Mucosa of rectum (tissue), 2 donors: Measurements from ENCODE around the gene PARD6B.
"Not testable (repeated sequence)": the region's sequence is repeated elsewhere in the genome, so short reads cannot be mapped to it uniquely, and the experiment has no call there.

Experiments
- H3K27ac ChIP-seq, 2 donors: one replicate each; pipeline ENCODE4 v1.7.0; 2013; ENCODE audit warnings: inconsistent platforms in 2 of 2, low read depth in 2 of 2, low read length in 2 of 2
- H3K27me3 ChIP-seq, 2 donors: one replicate each; pipeline ENCODE4 v1.7.0; 2013; ENCODE audit warnings: low read length in 2 of 2; ENCODE audit not compliant: control insufficient read depth in 2 of 2, insufficient read depth in 2 of 2
- H3K36me3 ChIP-seq, 2 donors: one replicate each; pipeline ENCODE4 v1.7.0; 2013; ENCODE audit warnings: low read length in 2 of 2; ENCODE audit not compliant: control insufficient read depth in 2 of 2, insufficient read depth in 2 of 2
- H3K4me1 ChIP-seq, 2 donors: one replicate each; pipeline ENCODE4 v1.7.0; 2013; ENCODE audit warnings: low read length in 2 of 2, mild to moderate bottlenecking in 1 of 2; ENCODE audit not compliant: control insufficient read depth in 2 of 2, insufficient read depth in 2 of 2
- H3K4me3 ChIP-seq, 2 donors: one replicate each; pipeline ENCODE4 v1.7.0; 2013; ENCODE audit warnings: low read length in 2 of 2
- H3K9ac ChIP-seq, 2 donors: one replicate each; pipeline ENCODE4 v1.7.0; 2013; ENCODE audit warnings: low read length in 2 of 2, low read depth in 1 of 2, mild to moderate bottlenecking in 1 of 2
- H3K9me3 ChIP-seq, 2 donors: one replicate each; pipeline ENCODE4 v1.7.0; 2013; ENCODE audit warnings: low read length in 2 of 2; ENCODE audit not compliant: control insufficient read depth in 2 of 2
- donor health status: healthy.
- donor health status: Normal muscosa, but diverticular disease.

Gene PARD6B

DNA sequence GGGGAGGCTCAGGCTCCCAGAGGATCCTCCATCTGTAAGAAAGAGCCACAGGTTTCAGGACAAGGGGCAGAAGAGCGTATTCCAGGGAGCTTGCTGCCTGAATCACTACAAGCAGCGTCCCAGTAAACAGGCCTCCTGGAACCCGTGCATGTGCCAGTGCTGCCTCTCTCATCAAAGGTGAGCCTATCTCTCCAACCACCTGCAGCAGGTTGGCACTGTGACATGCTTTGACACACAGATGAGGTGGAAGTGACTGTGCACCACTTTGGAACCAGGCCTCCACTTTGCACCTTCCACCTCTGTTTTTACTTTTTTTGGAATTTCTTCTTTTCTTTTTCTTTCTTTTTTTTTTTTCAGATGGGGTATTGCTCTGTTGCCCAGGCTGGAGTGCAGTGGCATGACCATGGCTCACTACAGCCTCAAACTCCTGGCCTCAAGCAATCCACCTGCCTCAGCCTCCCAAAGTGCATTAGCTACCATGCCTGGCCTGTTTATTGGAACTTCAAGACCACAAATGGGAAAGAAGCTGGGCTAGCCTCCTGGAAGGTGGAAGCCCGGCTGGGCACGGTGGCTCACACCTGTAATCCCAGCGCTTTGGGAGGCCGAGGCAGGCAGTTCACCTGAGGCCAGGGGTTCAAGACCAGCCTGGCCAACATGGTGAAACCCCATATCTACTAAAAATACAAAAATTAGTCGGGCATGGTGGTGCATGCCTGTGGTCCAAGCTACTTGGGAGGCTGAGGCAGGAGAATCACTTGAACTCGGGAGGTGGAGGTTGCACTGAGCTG lies 27.5 kb upstream of the PARD6B start:
- H3K36me3 ChIP-seq, H3K9ac ChIP-seq, H3K27me3 ChIP-seq, H3K4me3 ChIP-seq, H3K9me3 ChIP-seq, H3K27ac ChIP-seq, H3K4me1 ChIP-seq: not testable (repeated sequence)

GRCh38 chr20:50704514-50704913 lies 26.9 kb upstream of the PARD6B start:
- Histone ChIP-seq H3K9ac (no peak overlapping the region), H3K27ac (no peak overlapping the region), H3K27me3 (no peaks in the 10 kb centered on the region), H3K9me3 (no peaks in the 10 kb centered on the region), H3K36me3 (no peaks in the 10 kb centered on the region), H3K4me1 (no peaks in the 10 kb centered on the region), H3K4me3 (no peak overlapping the region)

- Histone ChIP-seq H3K4me1 (no peaks in the 10 kb centered on the region), H3K36me3 (no peaks in the 10 kb centered on the region), H3K27ac (no peak overlapping the region), H3K27me3 (no peaks in the 10 kb centered on the region), H3K9ac (no peak overlapping the region), H3K4me3 (no peak overlapping the region), H3K9me3 (no peaks in the 10 kb centered on the region)
Observed at GRCh38 chr20:50704971-50705370, 26.4 kb upstream of the PARD6B start.

DNA sequence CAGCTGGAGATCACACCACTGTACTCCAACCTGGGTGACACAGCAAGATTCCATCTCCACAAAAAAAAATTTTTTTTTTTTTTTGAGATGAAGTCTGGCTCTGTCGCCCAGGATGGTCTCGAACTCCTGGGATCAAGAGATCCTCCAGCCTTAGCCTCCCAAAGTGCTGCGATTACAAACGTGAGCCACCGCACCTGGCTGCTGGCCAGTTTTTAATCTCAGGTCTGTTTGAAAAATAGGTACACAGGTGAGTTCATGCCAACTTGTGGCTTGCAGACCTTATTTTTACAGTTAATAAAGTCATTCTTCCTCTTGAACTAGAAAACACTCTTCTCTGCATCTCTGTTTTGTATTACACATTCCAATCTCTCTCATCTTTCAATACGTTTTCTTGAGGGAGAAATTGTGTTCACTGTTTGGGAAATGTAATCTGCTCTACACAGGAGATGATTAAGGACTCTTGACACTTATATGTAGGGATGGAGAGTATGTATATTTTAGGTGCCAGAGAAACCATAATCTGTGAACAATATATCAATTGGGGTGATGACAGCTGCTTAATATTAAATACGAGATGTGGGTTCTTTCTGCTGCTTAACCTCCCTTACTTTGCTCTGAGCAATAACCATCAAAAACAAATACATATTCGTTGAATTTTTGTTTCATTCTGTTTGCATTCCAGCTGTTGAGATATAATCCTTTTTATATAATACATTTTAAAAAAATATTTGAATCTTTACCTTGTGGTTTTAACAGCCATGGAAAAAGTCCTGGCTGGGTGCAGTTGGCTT lies 22.3 kb upstream of the PARD6B start:
- Histone ChIP-seq H3K36me3 (no peaks in the 10 kb centered on the region), H3K4me3 (no peak overlapping the region), H3K27ac (no peak overlapping the region), H3K9me3 (no peaks in the 10 kb centered on the region), H3K4me1 (no peaks in the 10 kb centered on the region), H3K27me3 (no peaks in the 10 kb centered on the region), H3K9ac (no peak overlapping the region)

- Histone ChIP-seq H3K9ac (no peak overlapping the region), H3K4me3 (no peak overlapping the region), H3K4me1 (no peaks in the 10 kb centered on the region), H3K9me3 (no peaks in the 10 kb centered on the region), H3K27ac (no peak overlapping the region), H3K27me3 (no peaks in the 10 kb centered on the region), H3K36me3 (no peaks in the 10 kb centered on the region)
Observed at GRCh38 chr20:50709636-50709973, 21.8 kb upstream of the PARD6B start.

GRCh38 chr20:50710492-50711063 lies 20.8 kb upstream of the PARD6B start:
- no peaks in the 10 kb centered on the region for H3K27me3 ChIP-seq
- no peaks in the 10 kb centered on the region for H3K9me3 ChIP-seq
- H3K4me1 ChIP-seq = no peaks in the 10 kb centered on the region
- no peaks in the 10 kb centered on the region for H3K36me3 ChIP-seq
- no peak overlapping the region for H3K4me3 ChIP-seq
- H3K9ac ChIP-seq = no peak overlapping the region
- H3K27ac ChIP-seq = no peak overlapping the region

DNA sequence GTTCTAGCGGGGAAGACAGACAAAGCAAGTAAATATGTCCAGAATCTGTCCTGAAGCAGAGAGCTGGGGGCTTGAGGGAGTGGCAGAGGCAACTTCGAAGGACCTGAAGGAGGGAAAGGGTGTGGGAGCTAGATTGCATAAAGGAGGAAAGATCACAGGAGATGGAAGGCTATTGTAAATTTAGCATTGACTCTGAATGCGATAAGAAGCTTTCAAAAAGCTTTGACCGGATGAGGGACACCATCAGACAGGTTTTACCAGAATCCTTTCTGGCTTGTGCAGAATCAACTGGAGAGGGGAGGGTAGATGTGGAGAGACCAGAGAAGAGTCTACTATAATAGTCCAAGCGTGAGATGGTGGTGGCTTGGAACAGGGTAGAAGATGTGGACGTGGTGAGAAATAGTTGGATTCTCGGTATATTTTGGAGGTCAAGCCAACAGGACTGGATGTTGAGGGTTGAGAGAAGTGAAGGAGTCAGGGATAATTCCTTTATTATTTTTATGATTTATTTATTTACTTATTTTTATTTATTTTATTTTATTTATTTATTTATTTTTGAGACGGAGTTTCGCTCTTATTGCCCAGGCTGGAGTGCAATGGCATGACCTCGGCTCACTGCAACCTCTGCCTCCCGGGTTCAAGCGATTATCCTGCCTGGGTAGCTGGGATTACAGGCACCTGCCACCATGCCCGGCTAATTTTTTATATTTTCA lies 20.1 kb upstream of the PARD6B start:
- no peaks in the 10 kb centered on the region for H3K36me3 ChIP-seq
- H3K9me3 ChIP-seq = no peaks in the 10 kb centered on the region
- H3K4me1 ChIP-seq = no peaks in the 10 kb centered on the region
- no peak overlapping the region for H3K27ac ChIP-seq
- H3K4me3 ChIP-seq = no peak overlapping the region
- no peak overlapping the region for H3K9ac ChIP-seq
- no peaks in the 10 kb centered on the region for H3K27me3 ChIP-seq

DNA sequence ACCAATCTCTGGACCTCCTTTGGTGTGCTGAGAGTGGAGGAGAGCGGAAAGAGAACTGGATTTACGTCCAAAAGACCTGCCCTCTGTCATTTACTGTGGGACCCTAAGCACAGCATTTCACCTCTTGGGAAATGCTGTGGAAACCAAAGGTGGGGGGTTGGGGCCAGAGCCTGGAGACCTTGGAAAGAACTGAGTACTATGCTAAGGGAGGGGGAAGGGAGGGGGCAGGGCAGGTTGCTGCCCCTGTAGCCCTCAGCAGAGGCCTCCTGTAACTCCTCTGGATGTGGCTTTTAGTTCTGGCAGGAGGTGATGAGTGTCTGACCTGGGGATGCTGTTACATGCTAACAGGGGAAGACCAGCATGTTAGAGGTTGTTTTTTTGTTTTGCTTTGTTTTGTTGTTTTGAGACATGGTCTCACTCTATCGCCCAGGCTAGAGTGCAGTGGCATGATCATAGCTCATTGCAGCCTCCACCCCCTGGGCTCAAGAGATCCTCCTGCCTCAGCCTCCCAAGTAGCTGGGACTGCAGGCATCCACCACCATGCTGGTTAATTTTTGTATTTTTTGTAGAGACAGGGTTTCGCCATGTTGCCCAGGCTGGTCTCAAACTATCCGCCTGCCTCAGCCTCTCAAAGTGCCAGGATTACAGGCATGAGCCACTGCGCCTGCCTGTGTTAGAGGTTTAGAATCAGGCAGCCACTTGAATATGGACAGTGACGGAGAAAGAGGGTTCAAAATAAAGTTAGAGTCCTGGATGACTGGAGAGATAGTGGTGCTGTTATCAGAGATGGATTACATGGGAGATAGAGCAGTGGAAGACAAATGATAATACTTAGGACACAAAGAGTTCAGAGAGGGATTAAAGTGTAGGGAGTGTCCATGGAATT lies 18.4 kb upstream of the PARD6B start:
- Histone ChIP-seq H3K27me3 (no peaks in the 10 kb centered on the region), H3K9ac (no peak overlapping the region), H3K36me3 (no peaks in the 10 kb centered on the region), H3K27ac (no peak overlapping the region), H3K4me1 (no peaks in the 10 kb centered on the region), H3K4me3 (no peak overlapping the region), H3K9me3 (no peaks in the 10 kb centered on the region)

DNA sequence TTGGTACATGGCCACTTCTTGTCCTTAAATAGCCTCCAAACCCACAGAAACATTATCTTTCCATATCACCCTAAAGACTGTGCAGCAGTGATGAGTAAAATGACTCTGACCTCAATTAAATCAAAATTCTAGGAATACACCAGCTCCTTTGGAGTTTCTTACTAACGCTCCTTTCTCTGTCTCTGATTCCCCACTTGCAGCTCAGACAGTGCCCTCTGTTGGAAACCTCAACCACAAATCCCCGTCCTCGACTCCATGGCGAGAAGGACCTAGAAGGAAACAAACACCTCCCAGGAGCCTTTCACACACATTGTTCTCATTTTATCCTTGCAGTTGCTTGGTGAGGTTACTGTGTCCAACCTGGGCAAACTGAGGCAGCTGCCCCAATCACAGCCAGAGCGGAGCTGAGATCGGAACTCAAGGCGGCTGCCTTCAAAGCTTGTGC lies 17.7 kb upstream of the PARD6B start:
- Histone ChIP-seq H3K27me3 (no peaks in the 10 kb centered on the region), H3K27ac (no peak overlapping the region), H3K4me3 (no peak overlapping the region), H3K4me1 (no peaks in the 10 kb centered on the region), H3K36me3 (no peaks in the 10 kb centered on the region), H3K9me3 (no peaks in the 10 kb centered on the region), H3K9ac (no peak overlapping the region)
